Liver (tissue), 9 donors: ENCODE results near the gene RSAD2. TPM values are rescaled to one million over a fixed set of nuclear protein-coding genes. Genes with fewer than 3 reads are reported as not detected.

Experiments used
- DNase-seq: peaks from one replicate; pipeline ENCODE4 v3.0.0-alpha.2; 2017; ENCODE audit warnings: low spot score
- H3K27ac ChIP-seq, 2 donors: one replicate each; pipeline ENCODE4 v1.7.0; 2013; ENCODE audit warnings: inconsistent platforms in 2 of 2, low read length in 2 of 2, control low read depth in 1 of 2, low read depth in 1 of 2, mild to moderate bottlenecking in 1 of 2
- H3K27me3 ChIP-seq, 4 donors: one replicate each; pipeline versions ENCODE4 v1.6.1 to v1.7.0; 2013; ENCODE audit warnings: low read length in 3 of 4, inconsistent platforms in 1 of 4, mild to moderate bottlenecking in 1 of 4, moderate library complexity in 1 of 4; ENCODE audit not compliant: control insufficient read depth in 4 of 4, insufficient read depth in 4 of 4
- H3K36me3 ChIP-seq, 4 donors: one replicate each; pipeline versions ENCODE4 v1.6.1 to v1.7.0; 2013; ENCODE audit warnings: low read length in 3 of 4, mild to moderate bottlenecking in 3 of 4, low read depth in 1 of 4, moderate library complexity in 1 of 4; ENCODE audit not compliant: control insufficient read depth in 4 of 4, insufficient read depth in 3 of 4
- H3K4me1 ChIP-seq, 4 donors: one replicate each; pipeline versions ENCODE4 v1.6.1 to v1.7.0; 2013; ENCODE audit warnings: low read length in 3 of 4, mild to moderate bottlenecking in 3 of 4, moderate library complexity in 1 of 4; ENCODE audit not compliant: control insufficient read depth in 4 of 4, insufficient read depth in 4 of 4
- H3K4me3 ChIP-seq, 3 donors: one replicate each; pipeline versions ENCODE4 v1.6.1 to v1.7.0; 2013; ENCODE audit warnings: low read length in 3 of 3, control low read depth in 1 of 3, low read depth in 1 of 3, mild to moderate bottlenecking in 1 of 3
- H3K9ac ChIP-seq, 2 donors: one replicate each; pipeline ENCODE4 v1.7.0; 2013; ENCODE audit warnings: low read length in 2 of 2, mild to moderate bottlenecking in 2 of 2, moderate library complexity in 2 of 2, control low read depth in 1 of 2, low read depth in 1 of 2
- H3K9me3 ChIP-seq, 4 donors: one replicate each; pipeline versions ENCODE4 v1.6.1 to v1.7.0; 2013; ENCODE audit warnings: low read length in 3 of 4; ENCODE audit not compliant: control insufficient read depth in 4 of 4
- EGR1 ChIP-seq, 2 donors: IDR thresholded peaks; 2 replicates each; pipeline ENCODE4 v1.6.1; 2016 to 2018; ENCODE audit warnings: antibody characterized with exemption in 2 of 2, low read depth in 2 of 2
- GABPA ChIP-seq, 2 donors: IDR thresholded peaks in 1 of 2; conservative IDR thresholded peaks in 1 of 2; 2 replicates each; pipeline ENCODE4 v1.6.1; 2016; ENCODE audit warnings: antibody characterized with exemption in 2 of 2, mild to moderate bottlenecking in 1 of 2, moderate library complexity in 1 of 2
- HNF4A ChIP-seq, 2 donors: conservative IDR thresholded peaks; 2 replicates each; pipeline ENCODE4 v1.6.1; 2016; ENCODE audit warnings: antibody characterized with exemption in 2 of 2, mild to moderate bottlenecking in 2 of 2
- HNF4G ChIP-seq: IDR thresholded peaks from 2 replicates; pipeline ENCODE4 v1.6.1; 2016; ENCODE audit warnings: antibody characterized with exemption
- RAD21 ChIP-seq, 2 donors: IDR thresholded peaks; 2 replicates each; pipeline ENCODE4 v1.6.1; 2016; ENCODE audit warnings: antibody characterized with exemption in 2 of 2, mild to moderate bottlenecking in 2 of 2
- RXRA ChIP-seq, 2 donors: IDR thresholded peaks; 2 replicates each; pipeline ENCODE4 v1.6.1; 2017 to 2018; ENCODE audit warnings: antibody characterized with exemption in 2 of 2, mild to moderate bottlenecking in 1 of 2
- SP1 ChIP-seq: IDR thresholded peaks from 2 replicates; pipeline ENCODE4 v1.6.1; 2018; ENCODE audit warnings: antibody characterized with exemption, mild to moderate bottlenecking
- WGBS: extraction: QIAGEN DNeasy Blood & Tissue Kit; methylation state at CpG from one replicate; pipeline ENCODE4 v1.1.7; 2013; 5-methylcytosine and 5-hydroxymethylcytosine counted together
- polyA plus RNA-seq, 2 donors: library from polyadenylated mRNA; stranded (reverse) in 1 of 2; unstranded in 1 of 2; fragments of 200-250 nt in 1 of 2; fragments of >200 nt in 1 of 2; fragmentation: Nextera tagmentation in 1 of 2; extraction: Ambion mirVana in 1 of 2; gene quantifications; one replicate each; pipeline versions ENCODE4 v1.2.1 to v1.2.3, GENCODE V29; 2013 to 2015
- total RNA-seq, 2 donors: library from RNA; depleted of rRNA; stranded (reverse); fragments of >200 nt; gene quantifications; one replicate each; pipeline ENCODE4 v1.2.3, GENCODE V29; 2014
- TF ChIP-seq, protein P1 (sequence below): IDR thresholded peaks from 2 replicates; pipeline ENCODE4 v1.6.1; 2016; ENCODE audit warnings: antibody characterized with exemption, mild to moderate bottlenecking
- TF ChIP-seq, protein P2 (sequence below): IDR thresholded peaks from 2 replicates; pipeline ENCODE4 v1.6.1; 2016; ENCODE audit warnings: antibody characterized with exemption
- TF ChIP-seq, protein P3 (sequence below): IDR thresholded peaks from 2 replicates; pipeline ENCODE4 v1.6.1; 2016; ENCODE audit warnings: antibody characterized with exemption
- donor health status: healthy.
- donor health status: healthy.
- donor health status: healthy.
- donor health status: healthy.
- donor health status: healthy.

Gene RSAD2
- total and polyA plus RNA-seq, 4 donors, result 1.3 to 15.9 (median 1.9) TPM

DNA sequence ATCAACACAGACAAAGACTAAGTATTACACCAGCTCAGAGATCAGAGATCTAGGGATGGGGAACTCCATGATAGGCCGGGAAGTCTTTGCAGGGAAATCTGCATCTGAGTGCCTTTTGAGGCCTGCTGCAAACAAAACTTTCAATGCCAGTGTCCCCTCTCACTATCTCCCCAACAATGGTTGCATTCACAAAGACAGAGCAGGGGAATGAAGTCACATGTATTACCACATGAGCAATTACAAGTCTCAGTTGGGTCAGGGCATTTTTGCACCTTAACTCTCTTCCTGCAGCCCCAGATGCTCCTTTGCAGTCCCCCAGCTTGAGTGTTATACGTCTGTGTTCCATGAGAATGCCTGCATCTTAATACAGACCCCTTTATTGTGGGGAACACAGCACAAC, 37.8 kb downstream of the RSAD2 start:
- H3K4me3 ChIP-seq, result no peak overlapping the region
- no peak for DNase-seq
- WGBS, result 92% methylated on average over 2 of the region's 2 CpGs
- H3K9ac ChIP-seq, result no peak overlapping the region
- no peaks in the 10 kb centered on the region for H3K36me3 ChIP-seq
- H3K27me3 ChIP-seq, result no peaks in the 10 kb centered on the region
- H3K27ac ChIP-seq, result no peak overlapping the region
- H3K4me1 ChIP-seq, result peaks cover 2 to 8% (median 5%) of the 10 kb centered on the region in 4 donors
- TF ChIP-seq GABPA (IDR thresholded peaks at IDR 0.05 in 1 of 2, conservative IDR thresholded peaks at IDR 0.05 in 1 of 2) (no peak), HNF4G (no peak), RXRA (IDR thresholded peaks at IDR 0.05) (no peak)
- no peaks in the 10 kb centered on the region for H3K9me3 ChIP-seq

DNA sequence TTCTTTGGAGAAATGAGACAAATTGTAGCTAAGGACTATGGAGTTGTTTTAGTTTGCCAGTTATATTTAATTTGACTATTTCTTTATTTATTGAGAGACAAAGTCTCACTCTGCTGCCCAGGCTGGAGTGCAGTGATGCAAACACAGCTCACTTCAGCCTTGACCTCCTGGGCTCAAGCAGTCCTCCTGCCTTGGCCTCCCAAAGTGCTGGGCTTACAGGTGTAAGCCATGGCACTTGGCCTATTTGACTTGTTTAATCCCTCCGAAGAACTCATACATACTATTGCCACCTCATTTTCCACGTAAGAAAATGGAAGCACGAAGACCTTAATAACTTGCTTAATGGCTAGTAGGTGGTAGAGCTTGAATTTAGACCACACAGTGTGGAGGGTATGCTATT, 38.6 kb downstream of the RSAD2 start:
- Histone ChIP-seq H3K4me1 (peaks cover 2 to 8% (median 6%) of the 10 kb centered on the region in 4 donors), H3K36me3 (no peaks in the 10 kb centered on the region), H3K27ac (no peak overlapping the region), H3K4me3 (no peak overlapping the region), H3K9me3 (no peaks in the 10 kb centered on the region), H3K9ac (no peak overlapping the region), H3K27me3 (no peaks in the 10 kb centered on the region)
- WGBS, result 94% methylated on average over 3 of the region's 3 CpGs
- TF ChIP-seq EGR1 (IDR thresholded peaks at IDR 0.05; ENCODE audit: low read depth in 2 of 2) (no peak), HNF4A (conservative IDR thresholded peaks at IDR 0.05) (no peak), GABPA (IDR thresholded peaks at IDR 0.05 in 1 of 2, conservative IDR thresholded peaks at IDR 0.05 in 1 of 2) (no peak), RAD21 (IDR thresholded peaks at IDR 0.05) (no peak)
- TF ChIP-seq, protein P1, sequence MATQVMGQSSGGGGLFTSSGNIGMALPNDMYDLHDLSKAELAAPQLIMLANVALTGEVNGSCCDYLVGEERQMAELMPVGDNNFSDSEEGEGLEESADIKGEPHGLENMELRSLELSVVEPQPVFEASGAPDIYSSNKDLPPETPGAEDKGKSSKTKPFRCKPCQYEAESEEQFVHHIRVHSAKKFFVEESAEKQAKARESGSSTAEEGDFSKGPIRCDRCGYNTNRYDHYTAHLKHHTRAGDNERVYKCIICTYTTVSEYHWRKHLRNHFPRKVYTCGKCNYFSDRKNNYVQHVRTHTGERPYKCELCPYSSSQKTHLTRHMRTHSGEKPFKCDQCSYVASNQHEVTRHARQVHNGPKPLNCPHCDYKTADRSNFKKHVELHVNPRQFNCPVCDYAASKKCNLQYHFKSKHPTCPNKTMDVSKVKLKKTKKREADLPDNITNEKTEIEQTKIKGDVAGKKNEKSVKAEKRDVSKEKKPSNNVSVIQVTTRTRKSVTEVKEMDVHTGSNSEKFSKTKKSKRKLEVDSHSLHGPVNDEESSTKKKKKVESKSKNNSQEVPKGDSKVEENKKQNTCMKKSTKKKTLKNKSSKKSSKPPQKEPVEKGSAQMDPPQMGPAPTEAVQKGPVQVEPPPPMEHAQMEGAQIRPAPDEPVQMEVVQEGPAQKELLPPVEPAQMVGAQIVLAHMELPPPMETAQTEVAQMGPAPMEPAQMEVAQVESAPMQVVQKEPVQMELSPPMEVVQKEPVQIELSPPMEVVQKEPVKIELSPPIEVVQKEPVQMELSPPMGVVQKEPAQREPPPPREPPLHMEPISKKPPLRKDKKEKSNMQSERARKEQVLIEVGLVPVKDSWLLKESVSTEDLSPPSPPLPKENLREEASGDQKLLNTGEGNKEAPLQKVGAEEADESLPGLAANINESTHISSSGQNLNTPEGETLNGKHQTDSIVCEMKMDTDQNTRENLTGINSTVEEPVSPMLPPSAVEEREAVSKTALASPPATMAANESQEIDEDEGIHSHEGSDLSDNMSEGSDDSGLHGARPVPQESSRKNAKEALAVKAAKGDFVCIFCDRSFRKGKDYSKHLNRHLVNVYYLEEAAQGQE, result no peak
- DNase-seq, result no peak

DNA sequence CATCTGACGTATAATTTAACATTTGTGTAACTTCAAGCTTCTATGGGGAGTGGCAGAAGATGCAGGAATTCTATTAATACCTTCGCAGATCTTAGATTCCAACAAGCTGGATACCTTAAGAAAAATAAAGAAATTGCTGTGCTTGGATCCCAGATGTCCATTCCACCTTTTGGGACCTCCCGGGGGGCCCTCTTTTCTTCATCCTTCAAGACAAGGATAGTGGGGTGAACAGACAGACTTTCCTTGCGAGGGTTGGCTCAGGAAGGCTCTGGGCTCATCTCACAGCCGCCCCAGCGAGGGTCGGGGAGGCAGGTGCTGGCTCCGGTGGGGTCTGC, 39.1 kb downstream of the RSAD2 start:
- TF ChIP-seq SP1 (no peak), EGR1 (IDR thresholded peaks at IDR 0.05; ENCODE audit: low read depth in 2 of 2) (no peak)
- TF ChIP-seq, protein P2, sequence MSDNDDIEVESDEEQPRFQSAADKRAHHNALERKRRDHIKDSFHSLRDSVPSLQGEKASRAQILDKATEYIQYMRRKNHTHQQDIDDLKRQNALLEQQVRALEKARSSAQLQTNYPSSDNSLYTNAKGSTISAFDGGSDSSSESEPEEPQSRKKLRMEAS, result no peak
- TF ChIP-seq, protein P3, sequence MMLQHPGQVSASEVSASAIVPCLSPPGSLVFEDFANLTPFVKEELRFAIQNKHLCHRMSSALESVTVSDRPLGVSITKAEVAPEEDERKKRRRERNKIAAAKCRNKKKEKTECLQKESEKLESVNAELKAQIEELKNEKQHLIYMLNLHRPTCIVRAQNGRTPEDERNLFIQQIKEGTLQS, result no peak
- no peak overlapping the region for H3K9ac ChIP-seq
- H3K4me3 ChIP-seq, result peak overlapping the region in 1 of 3 donors; percentile 86
- H3K27ac ChIP-seq, result no peak overlapping the region
- no peaks in the 10 kb centered on the region for H3K9me3 ChIP-seq
- H3K27me3 ChIP-seq, result no peaks in the 10 kb centered on the region
- DNase-seq, result no peak
- peaks cover 5 to 8% (median 7%) of the 10 kb centered on the region in 4 donors for H3K4me1 ChIP-seq
- 56% methylated on average over 8 of the region's 8 CpGs for WGBS
- no peaks in the 10 kb centered on the region for H3K36me3 ChIP-seq
